Ishikawa (cell line): ENCODE results near the gene CDKN2AIP.

Experiments used
- CEBPB ChIP-seq: IDR thresholded peaks from 2 replicates; pipeline ENCODE4 v1.6.1; 2012
- CREB1 ChIP-seq: IDR thresholded peaks from 2 replicates; pipeline ENCODE4 v1.6.1; 2012; ENCODE audit warnings: low read depth
- EGR1 ChIP-seq: IDR thresholded peaks from 2 replicates; pipeline ENCODE4 v1.6.1; 2012
- EP300 ChIP-seq: IDR thresholded peaks from 2 replicates; pipeline ENCODE4 v1.6.1; 2012; ENCODE audit warnings: borderline replicate concordance
- TAF1 ChIP-seq: IDR thresholded peaks from 2 replicates; pipeline ENCODE4 v1.6.1; 2012; ENCODE audit warnings: low read depth, mild to moderate bottlenecking
- YY1 ChIP-seq: IDR thresholded peaks from 2 replicates; pipeline ENCODE4 v1.6.1; 2012; ENCODE audit warnings: low read depth
- TF ChIP-seq, protein P1 (sequence below): IDR thresholded peaks from 2 replicates; pipeline ENCODE4 v1.6.1; 2012
- TF ChIP-seq, protein P2 (sequence below): IDR thresholded peaks from 2 replicates; pipeline ENCODE4 v1.6.1; 2012; ENCODE audit warnings: low read depth, mild to moderate bottlenecking
- TF ChIP-seq, protein P3 (sequence below): IDR thresholded peaks from 2 replicates; pipeline ENCODE4 v1.6.1; 2012

DNA sequence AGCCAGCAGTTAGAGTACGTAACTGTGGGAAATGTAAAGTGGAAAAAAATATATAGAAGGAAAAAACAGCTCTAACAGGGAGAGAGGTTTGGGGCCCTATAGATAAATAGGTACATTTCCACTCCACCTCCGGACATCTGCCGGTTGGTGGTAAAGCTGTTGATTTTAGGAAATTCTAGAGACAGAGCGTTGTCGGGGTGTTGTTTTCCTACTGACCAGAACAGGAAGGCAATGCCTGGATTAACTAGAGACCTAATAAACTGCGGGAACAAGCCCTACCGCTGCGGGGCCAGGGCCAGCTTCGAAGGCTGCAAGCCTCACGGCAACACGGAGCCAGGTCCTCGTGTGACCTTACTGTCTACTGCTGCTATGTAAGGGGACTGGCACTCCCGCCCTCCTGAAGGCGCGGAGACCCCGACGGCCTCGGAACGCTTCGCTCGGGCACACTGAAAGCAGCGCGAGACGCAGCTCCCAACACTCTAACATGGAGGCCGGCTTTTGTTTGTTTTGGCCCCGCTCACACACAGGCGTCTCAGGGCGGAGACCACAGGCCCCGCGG is 702 bp upstream of the CDKN2AIP start:
- TF ChIP-seq, protein P1, sequence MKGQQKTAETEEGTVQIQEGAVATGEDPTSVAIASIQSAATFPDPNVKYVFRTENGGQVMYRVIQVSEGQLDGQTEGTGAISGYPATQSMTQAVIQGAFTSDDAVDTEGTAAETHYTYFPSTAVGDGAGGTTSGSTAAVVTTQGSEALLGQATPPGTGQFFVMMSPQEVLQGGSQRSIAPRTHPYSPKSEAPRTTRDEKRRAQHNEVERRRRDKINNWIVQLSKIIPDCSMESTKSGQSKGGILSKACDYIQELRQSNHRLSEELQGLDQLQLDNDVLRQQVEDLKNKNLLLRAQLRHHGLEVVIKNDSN: no peak
- TF ChIP-seq EGR1 (no peak), YY1 (no peak; the same call in 1 of the 2 replicates), EP300 (no peak), TAF1 (no peak), CREB1 (no peak), CEBPB (no peak)
- TF ChIP-seq, protein P2, sequence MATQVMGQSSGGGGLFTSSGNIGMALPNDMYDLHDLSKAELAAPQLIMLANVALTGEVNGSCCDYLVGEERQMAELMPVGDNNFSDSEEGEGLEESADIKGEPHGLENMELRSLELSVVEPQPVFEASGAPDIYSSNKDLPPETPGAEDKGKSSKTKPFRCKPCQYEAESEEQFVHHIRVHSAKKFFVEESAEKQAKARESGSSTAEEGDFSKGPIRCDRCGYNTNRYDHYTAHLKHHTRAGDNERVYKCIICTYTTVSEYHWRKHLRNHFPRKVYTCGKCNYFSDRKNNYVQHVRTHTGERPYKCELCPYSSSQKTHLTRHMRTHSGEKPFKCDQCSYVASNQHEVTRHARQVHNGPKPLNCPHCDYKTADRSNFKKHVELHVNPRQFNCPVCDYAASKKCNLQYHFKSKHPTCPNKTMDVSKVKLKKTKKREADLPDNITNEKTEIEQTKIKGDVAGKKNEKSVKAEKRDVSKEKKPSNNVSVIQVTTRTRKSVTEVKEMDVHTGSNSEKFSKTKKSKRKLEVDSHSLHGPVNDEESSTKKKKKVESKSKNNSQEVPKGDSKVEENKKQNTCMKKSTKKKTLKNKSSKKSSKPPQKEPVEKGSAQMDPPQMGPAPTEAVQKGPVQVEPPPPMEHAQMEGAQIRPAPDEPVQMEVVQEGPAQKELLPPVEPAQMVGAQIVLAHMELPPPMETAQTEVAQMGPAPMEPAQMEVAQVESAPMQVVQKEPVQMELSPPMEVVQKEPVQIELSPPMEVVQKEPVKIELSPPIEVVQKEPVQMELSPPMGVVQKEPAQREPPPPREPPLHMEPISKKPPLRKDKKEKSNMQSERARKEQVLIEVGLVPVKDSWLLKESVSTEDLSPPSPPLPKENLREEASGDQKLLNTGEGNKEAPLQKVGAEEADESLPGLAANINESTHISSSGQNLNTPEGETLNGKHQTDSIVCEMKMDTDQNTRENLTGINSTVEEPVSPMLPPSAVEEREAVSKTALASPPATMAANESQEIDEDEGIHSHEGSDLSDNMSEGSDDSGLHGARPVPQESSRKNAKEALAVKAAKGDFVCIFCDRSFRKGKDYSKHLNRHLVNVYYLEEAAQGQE: no peak
- TF ChIP-seq, protein P3, sequence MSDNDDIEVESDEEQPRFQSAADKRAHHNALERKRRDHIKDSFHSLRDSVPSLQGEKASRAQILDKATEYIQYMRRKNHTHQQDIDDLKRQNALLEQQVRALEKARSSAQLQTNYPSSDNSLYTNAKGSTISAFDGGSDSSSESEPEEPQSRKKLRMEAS: peak; percentile 73; the same call in 1 of the 2 replicates
